Stimulated activated CD8-positive, alpha-beta memory T cell treated with anti-CD3 and anti-CD28 coated beads, Interleukin-2, amount 100 ng/mL, for 1 hour (primary cell): ENCODE data around the gene TNFRSF17.
"Not testable (repeated sequence)": the region's sequence is repeated elsewhere in the genome, so short reads cannot be mapped to it uniquely, and the experiment has no call there.

Experiments
- DNase-seq, 2 donors: peaks; one replicate each; pipeline ENCODE4 v3.0.0-alpha.2; 2020; ENCODE audit warnings: low read depth in 2 of 2

The TNFRSF17 gene

DNA sequence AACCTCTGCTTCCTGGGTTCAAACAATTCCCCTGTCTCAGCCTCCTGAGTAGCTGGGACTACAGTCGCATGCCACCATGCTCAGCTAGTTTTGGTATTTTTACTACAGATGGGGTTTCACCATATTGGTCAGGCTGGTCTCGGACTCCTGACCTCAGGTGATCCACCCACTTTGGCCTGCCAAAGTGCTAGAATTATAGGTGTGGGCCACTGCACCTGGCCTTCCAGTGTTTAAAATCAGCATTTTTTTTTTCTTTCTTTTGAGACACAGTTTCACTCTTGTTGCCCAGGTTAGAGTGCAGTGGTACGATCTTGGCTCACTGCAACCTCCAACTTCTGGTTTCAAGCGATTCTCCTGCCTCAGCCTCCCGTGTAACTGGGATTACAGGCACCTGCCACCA lies 5.3 kb downstream of the TNFRSF17 start:
- DNase-seq: not testable (repeated sequence)

- no peak for DNase-seq
Measured at GRCh38 chr16:11972128-11972527, 7.1 kb downstream of the TNFRSF17 start.

- DNase-seq: no peak
Measured at GRCh38 chr16:11973070-11973469, 8.1 kb downstream of the TNFRSF17 start.

- no peak for DNase-seq
Measured at GRCh38 chr16:11976850-11977375, 11.9 kb downstream of the TNFRSF17 start.

DNA sequence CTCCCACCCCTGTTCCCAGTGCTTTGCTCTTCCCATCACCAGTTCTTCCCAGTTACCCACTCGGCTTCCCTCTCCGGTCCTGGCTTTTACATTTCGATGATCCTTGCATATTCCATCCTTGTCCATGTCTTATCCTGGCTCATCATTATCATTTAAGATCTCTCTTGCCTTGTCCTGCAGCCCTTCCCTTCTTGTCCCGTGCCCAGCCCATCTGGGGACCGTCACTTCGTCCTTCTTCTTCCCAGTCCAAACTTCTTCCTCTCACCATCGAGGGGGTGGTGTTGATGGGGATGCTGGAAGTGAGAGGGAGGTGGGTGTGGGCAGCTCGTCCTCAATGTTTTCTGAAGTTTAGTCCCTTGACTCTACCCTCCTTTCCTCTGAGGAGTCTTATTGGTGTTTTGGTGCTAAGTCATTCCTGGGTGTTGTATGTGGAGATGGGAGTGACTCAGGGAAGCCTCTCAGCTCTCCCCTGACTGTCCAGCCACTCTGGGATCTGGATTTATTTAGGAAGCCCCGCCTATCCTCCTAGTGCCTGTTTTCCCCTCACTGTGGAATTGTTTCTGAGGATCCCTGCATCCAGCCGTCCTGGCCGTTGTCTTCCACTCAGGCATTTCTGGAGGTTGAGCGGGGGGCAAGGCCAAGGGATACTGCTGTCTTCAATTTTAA lies 12.5 kb downstream of the TNFRSF17 start:
- no peak for DNase-seq

DNA sequence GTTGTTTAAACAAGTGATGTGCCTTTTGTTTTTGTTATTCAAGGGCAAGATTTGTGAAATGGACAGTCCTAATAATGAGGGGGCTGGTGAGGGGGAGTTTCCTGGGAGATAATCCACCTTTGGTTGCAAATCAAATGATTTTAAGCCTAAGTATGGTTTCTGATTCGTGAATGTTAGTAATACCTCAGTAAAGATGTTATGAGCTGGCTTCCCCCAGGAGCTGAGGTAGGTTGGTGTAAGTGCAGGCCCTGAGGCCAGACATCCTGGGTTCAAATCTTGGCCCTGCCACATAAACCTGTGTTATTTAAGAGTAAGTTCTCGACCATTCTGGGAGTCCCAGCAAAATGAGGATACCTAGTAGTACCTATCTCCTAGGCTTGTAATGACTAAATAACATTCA lies 13.1 kb downstream of the TNFRSF17 start:
- no peak for DNase-seq

DNA sequence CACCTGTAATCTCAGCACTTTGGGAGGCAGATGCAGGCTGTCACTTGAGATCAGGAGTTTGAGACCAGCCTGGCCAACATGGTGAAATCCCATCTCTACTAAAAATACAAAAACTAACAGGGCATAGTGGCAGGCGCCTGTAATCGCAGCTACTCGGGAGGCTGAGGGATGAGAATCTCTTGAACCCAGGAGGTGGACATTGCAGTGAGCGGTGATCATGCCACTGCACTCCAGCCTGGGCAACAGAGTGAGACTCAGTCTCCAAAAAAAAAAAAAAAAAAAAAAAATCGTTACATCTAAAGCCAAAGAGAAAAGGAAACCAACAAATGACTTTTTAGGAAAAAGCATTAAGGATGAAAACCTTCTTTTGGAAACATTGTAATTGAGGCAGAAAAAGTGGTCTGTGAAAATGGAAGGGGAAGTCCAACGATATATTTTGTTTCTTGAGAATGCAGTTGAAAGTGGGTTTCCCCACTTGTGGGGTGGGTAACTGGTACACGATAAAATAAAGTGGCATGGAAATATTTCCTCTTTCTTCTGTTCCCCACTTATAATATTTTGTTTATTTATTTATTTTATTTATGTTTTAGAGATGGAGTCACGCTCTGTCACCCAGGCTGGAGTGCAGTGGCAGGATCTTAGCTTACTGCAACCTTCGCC lies 14.1 kb downstream of the TNFRSF17 start:
- no peak for DNase-seq

DNA sequence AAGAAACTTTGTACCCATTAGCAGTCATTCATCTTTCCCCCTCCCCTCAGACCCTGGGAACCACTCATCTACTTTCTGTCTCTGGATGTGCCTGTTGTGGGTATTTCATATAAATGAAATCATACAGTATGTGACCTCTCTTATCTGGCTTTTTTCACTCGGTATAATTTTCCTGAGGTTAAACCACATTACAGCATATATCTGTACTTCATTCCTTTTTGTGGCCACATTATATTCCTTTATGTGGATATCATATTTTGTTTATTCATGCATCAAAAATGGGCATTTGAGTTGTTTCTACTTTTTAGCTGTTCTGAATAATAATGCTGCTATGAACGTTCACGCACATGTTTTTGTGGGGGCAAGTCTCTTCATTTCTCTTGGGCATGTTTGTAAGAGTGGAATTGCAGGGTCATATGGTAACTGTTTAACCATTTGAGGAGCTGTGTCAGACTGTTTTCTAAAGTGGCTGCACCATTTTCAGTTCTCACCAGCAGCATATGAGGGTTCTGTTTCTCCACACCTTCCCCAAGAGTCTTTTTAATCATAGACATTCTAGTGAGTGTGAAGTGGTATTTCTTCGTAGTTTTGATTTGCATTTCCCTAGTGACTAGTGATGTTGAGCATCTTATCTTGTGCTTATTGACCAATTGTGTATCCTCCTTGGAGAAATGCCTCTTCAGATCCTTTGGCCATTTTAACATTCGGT lies 15.3 kb downstream of the TNFRSF17 start:
- no peak for DNase-seq

- DNase-seq: no peak
Measured at GRCh38 chr16:11985250-11985649, 20.2 kb downstream of the TNFRSF17 start.

GRCh38 chr16:11986521-11987057 lies 21.6 kb downstream of the TNFRSF17 start:
- DNase-seq: no peak

- no peak for DNase-seq
Measured at GRCh38 chr16:11988258-11988978, 23.4 kb downstream of the TNFRSF17 start.

GRCh38 chr16:11990702-11991390 lies 25.8 kb downstream of the TNFRSF17 start:
- DNase-seq: no peak

DNA sequence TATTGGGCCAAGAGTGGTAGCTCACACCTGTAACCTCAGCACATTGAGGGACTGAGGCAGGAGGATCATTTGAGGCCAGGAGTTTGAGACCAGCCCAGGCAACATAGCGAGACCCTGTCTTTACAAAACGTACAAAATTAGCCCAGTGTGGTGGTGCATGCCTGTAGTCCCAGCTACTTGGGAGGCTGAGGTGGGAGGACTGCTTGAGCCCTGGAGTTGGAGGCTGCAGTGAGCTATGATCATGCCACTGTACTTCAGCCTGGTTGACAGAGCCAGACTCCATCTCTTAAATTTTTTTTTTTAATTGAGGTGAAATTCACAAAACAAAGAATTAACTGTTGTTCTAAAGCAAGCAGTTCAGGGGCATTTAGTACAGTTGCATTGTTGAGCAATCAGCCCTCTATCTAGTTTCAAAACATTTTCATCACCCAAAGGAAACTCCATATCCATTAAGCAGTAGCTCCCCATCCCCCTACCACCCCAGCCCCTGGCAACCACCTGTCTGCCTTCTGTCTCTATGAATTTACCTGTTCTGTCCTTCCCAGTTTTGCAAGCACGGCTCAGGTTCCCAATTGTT lies 27.1 kb downstream of the TNFRSF17 start:
- no peak for DNase-seq

GRCh38 chr16:11992586-11993524 lies 27.8 kb downstream of the TNFRSF17 start:
- no peak for DNase-seq

- no peak for DNase-seq
Measured at GRCh38 chr16:11994143-11995119, 29.4 kb downstream of the TNFRSF17 start.

DNA sequence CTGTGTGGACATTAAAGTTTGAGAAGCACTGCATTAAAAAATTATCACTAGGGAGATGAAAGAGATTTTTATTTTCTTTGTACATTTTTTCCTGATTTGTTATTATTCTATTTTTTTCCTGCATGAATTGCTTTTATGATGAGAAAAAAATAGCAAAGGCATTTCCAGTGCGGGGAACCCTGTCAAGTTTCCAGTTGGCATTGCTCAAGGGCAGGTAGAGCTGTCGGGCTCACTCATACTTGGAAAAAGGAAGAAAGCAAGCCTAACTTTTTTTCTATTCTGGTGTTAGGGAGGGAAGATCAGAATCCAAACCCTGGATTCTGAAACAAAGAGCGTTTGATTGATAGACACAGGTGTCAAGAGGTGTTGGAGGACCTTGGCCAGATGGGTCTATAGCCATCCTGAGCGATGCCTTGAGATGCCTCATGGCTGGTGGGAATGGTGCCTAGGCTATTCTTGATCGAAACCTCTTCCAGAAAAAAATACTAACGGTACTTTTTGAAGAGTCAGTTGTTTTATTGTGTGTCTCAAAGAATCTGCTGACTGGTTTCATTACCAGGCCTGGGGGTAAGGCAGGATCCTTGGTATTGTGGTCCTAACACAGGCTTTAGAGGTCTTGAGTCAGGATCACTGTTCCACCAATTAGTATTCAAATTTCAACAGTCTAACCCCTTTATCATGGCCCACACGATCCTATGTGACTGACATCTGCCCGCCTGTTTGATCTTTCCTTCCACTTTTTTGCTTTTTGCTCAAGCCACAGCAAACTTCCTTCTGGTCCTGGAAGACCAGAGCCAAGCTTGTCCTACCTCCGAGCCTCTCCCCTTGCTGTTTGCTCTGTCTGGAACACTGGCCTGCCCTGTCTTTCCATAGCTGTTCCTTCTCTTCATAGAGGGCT lies 31.7 kb downstream of the TNFRSF17 start:
- no peak for DNase-seq

DNA sequence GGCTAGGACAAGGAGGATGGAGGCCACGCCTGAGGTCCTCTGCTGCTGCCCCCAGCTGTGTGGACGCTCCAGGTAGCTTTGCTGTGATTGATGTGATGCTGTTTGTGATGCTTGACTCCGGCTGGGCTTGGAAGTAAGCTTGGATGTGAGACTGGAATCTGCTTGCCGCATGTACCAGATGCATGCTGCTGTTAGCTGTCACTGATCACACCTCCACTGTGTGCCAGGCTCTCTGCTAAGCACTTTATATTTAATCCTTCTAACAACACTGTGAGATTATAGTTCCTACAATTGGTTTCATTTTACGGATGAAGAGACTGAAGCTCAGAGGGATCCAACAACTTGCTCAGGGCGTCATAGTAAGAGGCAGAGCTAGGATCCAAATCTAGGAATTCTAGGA lies 35.0 kb downstream of the TNFRSF17 start:
- no peak for DNase-seq
